SH-SY5Y (cell line): Measurements from ENCODE around the gene RCAN2.

Experiments
- GATA2 ChIP-seq: IDR thresholded peaks from 2 replicates; pipeline ENCODE4 v1.6.1; 2011; ENCODE audit warnings: mild to moderate bottlenecking, low read depth, low read length
- GATA3 ChIP-seq: IDR thresholded peaks from 2 replicates; pipeline ENCODE4 v1.6.1; 2011; ENCODE audit warnings: low read depth, mild to moderate bottlenecking, low read length, moderate library complexity

DNA sequence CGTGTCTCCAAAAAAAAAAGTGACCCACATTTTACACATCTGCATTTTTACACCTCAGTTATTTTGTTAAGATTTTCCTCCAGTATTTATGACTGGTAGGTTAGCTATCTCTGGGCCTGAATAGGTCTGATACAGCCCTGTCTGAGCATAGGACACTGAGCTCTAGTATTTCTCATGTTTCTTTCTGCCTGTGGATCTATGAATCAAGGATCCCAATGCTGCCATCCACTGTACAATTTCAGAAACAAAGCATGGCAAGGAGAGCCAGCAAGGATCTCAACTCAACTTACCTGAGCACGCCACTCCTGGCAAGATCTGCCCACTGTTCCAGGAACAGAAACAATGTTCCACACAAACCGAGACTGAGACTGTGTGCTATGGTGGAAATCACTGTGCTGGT is 284.1 kb downstream of the RCAN2 start:
- TF ChIP-seq GATA3 (no peak), GATA2 (no peak)
